PC-3 (cell line): ENCODE results near the gene MBOAT7.
"Not testable (repeated sequence)": the region's sequence is repeated elsewhere in the genome, so short reads cannot be mapped to it uniquely, and the experiment has no call there.

Experiments
- EZH2 ChIP-seq: fragments of 300-600 bp; sonication (generic); IDR thresholded peaks from one replicate; pipeline ENCODE4 v1.6.1; 2017; ENCODE audit warnings: antibody characterized with exemption, mild to moderate bottlenecking, low read length; ENCODE audit not compliant: unreplicated experiment
- EZH2phosphoT487 ChIP-seq: fragments of 300-600 bp; sonication (generic); IDR thresholded peaks from 2 replicates; pipeline ENCODE4 v1.6.1; 2018; ENCODE audit warnings: mild to moderate bottlenecking, antibody characterized with exemption, low read length, borderline replicate concordance
- TF ChIP-seq, protein P1 (sequence below): fragments of 300-600 bp; sonication (generic); conservative IDR thresholded peaks from 2 replicates; pipeline ENCODE4 v1.5.1; 2017; ENCODE audit warnings: antibody characterized with exemption, low read depth, mild to moderate bottlenecking, low read length

DNA sequence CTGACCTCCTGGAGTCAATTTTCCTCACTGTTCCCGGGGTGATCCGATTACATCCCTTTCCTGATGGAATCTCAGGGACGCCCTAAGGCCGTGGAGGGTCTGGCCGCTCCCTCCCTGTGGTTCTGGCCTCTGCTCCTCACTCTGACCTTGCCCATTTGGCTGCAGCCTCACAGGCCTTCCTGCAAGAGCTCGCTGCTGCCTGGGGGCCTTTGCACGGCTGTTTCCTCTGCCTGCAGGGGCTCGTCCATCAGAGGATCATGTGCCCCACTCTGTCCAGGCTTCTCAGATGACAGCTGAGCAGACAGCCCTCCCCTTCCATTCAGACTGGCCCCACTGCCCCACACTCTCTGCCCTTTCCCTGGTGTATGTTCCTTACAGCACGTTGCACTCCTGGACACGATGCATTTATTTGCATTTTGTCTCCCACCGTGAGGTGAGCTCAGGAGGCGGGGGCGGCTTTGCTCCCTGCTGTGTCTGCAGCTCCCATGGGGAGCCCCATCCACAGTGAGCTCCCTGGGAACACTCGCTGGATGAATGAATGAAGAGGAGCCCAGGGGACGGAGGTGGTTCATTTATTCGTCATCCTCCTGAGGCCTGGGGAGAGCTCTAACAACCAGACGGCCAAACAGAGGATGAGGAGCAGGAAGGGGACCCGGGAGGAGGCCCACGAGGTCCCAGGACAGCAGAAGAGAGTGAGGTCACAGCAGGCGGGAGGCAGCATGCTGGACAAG lies 28.3 kb upstream of the MBOAT7 start:
- TF ChIP-seq, protein P1, sequence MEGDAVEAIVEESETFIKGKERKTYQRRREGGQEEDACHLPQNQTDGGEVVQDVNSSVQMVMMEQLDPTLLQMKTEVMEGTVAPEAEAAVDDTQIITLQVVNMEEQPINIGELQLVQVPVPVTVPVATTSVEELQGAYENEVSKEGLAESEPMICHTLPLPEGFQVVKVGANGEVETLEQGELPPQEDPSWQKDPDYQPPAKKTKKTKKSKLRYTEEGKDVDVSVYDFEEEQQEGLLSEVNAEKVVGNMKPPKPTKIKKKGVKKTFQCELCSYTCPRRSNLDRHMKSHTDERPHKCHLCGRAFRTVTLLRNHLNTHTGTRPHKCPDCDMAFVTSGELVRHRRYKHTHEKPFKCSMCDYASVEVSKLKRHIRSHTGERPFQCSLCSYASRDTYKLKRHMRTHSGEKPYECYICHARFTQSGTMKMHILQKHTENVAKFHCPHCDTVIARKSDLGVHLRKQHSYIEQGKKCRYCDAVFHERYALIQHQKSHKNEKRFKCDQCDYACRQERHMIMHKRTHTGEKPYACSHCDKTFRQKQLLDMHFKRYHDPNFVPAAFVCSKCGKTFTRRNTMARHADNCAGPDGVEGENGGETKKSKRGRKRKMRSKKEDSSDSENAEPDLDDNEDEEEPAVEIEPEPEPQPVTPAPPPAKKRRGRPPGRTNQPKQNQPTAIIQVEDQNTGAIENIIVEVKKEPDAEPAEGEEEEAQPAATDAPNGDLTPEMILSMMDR = not testable (repeated sequence)
- TF ChIP-seq EZH2, EZH2phosphoT487: not testable (repeated sequence)
